Esophagus (tissue), 2 donors: ENCODE results near the gene ATP6V1B1. TPM values are rescaled to one million over a fixed set of nuclear protein-coding genes. Genes with fewer than 3 reads are reported as not detected.

Experiments used
- H3K27ac ChIP-seq, 2 donors: one replicate each; pipeline ENCODE4 v1.5.1; 2013; ENCODE audit warnings: low read depth in 2 of 2, mild to moderate bottlenecking in 2 of 2, inconsistent platforms in 1 of 2, low read length in 1 of 2, moderate library complexity in 1 of 2
- H3K27me3 ChIP-seq, 2 donors: one replicate each; pipeline ENCODE4 v1.6.1; 2013; ENCODE audit warnings: low read length in 2 of 2, control low read depth in 1 of 2, mild to moderate bottlenecking in 1 of 2; ENCODE audit not compliant: insufficient read depth in 2 of 2, control insufficient read depth in 1 of 2
- H3K36me3 ChIP-seq, 2 donors: one replicate each; pipeline ENCODE4 v1.6.1; 2013; ENCODE audit warnings: low read length in 1 of 2; ENCODE audit not compliant: control insufficient read depth in 2 of 2, insufficient read depth in 2 of 2
- H3K4me1 ChIP-seq, 2 donors: one replicate each; pipeline ENCODE4 v1.6.1; 2013; ENCODE audit warnings: low read length in 1 of 2; ENCODE audit not compliant: control insufficient read depth in 2 of 2, insufficient read depth in 2 of 2
- H3K4me3 ChIP-seq, 2 donors: one replicate each; pipeline ENCODE4 v1.5.1; 2013; ENCODE audit warnings: low read length in 2 of 2, mild to moderate bottlenecking in 2 of 2, low read depth in 1 of 2, moderate library complexity in 1 of 2
- H3K9me3 ChIP-seq, 2 donors: one replicate each; pipeline ENCODE4 v1.6.1; 2013; ENCODE audit warnings: mild to moderate bottlenecking in 2 of 2, low read depth in 1 of 2, low read length in 1 of 2, moderate library complexity in 1 of 2; ENCODE audit not compliant: control insufficient read depth in 2 of 2, insufficient read depth in 1 of 2
- WGBS, 2 donors: extraction: QIAGEN DNeasy Blood & Tissue Kit; methylation state at CpG; one replicate each; pipeline ENCODE4 v1.1.7; 2013; 5-methylcytosine and 5-hydroxymethylcytosine counted together
- polyA plus RNA-seq, 2 donors: library from polyadenylated mRNA; stranded (reverse); fragments of 200-250 nt; gene quantifications; one replicate each; pipeline ENCODE4 v1.2.3, GENCODE V29; 2013
- donor health status: healthy with polysubstance abuse.
- donor health status: Bipolar disorder and iron deficiency.

ATP6V1B1 gene
- polyA plus RNA-seq, 2 donors = 0.13 to 0.88 TPM

DNA sequence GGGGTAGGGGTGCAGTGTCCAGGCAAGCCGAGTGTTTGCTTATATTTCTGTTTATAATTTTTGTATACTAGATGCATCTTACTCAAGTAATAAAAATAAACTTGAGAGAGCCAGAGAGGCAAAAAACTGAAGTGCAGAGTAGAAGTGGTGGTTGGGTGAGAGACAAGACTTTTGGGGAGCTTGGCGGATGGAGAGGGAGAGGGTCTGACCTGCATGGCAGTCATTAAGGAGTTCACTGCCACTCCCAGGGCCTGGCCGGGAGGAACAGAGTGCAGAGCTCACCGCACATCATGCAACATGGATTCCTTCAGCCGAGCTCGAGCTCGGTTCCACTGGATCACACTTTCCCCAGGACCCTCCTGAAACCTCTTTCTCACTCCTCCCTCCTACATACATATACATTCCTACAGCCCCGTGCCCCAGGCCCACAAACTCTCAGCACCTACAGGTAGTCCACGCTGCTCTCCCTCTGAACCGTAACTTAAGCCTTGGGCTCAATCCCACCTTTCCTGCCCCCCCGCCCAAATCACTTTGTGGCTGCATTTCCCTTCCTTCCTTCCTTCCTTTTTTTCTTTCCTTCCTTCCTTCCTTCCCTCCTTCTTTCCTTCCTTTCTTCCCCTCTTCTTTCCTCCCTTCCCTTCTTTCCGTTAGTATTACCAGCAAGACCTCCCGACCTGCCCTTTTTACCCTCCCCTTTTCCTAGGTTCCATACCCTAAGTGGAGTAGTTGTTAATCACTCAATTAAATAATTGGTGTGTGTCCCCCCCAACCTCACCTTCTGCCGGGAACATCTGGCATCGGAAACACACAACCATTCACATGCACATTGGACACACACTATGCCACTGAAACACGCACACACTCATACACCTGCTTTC is 37.1 kb upstream of the ATP6V1B1 start:
- Histone ChIP-seq H3K36me3 (no peaks in the 10 kb centered on the region), H3K4me1 (peaks cover 16 to 18% of the 10 kb centered on the region in 2 donors), H3K4me3 (no peak overlapping the region), H3K9me3 (no peaks in the 10 kb centered on the region), H3K27ac (no peak overlapping the region), H3K27me3 (peaks cover 9 to 20% of the 10 kb centered on the region in 2 donors)
- WGBS, 2 donors = 35 to 36% methylated on average over 16 of the region's 16 CpGs

DNA sequence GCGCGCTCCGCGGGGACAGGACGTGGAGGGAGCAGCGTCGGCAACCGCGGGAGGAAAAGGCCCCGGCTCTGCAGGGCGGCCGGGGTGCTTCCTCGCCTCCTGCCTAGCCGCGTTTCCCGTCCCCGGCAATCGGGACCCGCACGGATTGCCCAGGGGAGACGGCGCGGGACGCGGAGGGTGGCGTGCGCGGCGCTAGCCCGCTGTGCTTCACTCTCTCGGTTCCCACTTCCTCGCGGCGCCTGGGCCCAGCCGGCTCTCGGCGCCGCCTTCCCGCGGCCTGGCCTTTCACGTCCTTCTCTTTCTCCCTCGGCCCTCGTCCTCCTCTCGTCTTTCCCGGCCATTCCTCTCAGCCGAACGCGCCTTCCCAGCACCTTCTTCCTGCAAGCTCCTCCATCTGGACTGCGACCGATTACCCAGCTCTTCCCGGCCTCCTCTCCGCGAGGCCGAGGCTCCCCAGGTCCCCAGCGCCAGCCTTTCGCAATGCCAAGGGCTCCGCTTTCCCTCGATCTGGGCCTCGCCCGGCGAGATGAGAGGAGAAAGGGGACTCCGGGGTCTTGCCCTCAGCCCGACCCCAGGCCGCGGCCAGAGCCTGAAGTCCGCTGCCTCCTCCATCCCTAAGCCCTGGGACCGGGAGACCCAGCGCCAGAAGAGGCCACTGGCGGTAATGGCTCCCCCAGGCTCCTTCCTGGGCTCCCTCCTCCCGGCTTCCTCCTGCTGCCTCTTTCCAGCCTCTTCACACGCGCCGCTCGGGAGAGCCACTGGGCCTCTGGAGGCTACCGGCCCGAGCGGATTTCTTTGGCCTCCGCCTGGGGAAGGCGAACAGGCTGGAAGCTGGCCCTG is 34.3 kb upstream of the ATP6V1B1 start:
- H3K9me3 ChIP-seq = no peaks in the 10 kb centered on the region
- 12 to 14% methylated on average over 67 to 79 of the region's 79 CpGs for WGBS, 2 donors
- no peaks in the 10 kb centered on the region for H3K36me3 ChIP-seq
- peak overlapping the region; percentile 53 to 60 for H3K4me3 ChIP-seq
- H3K27ac ChIP-seq = no peak overlapping the region
- H3K27me3 ChIP-seq = peaks cover 8 to 25% of the 10 kb centered on the region in 2 donors
- H3K4me1 ChIP-seq = peaks cover 16 to 18% of the 10 kb centered on the region in 2 donors

DNA sequence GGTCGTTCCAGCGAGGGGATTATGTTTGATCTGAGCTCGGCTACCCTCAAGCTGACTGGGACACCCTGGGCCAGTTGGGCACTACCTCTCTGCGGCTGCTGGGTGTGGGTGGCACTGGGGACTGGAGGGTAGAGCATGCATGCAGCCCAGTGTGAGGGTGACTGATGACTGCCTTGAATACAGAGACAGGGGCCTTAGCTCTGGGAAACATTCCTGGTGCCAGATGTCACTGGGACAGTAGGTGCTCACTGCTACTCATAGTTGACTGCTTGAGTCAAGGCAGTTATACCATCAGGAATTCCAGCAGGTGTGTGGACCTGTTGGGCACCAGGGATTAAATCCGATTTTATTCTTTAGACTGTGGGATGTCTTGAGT is 33.6 kb upstream of the ATP6V1B1 start:
- 58 to 74% methylated on average over 5 of the region's 5 CpGs for WGBS, 2 donors
- no peak overlapping the region for H3K27ac ChIP-seq
- H3K4me1 ChIP-seq = peaks cover 16 to 18% of the 10 kb centered on the region in 2 donors
- no peaks in the 10 kb centered on the region for H3K9me3 ChIP-seq
- peaks cover 5 to 22% of the 10 kb centered on the region in 2 donors for H3K27me3 ChIP-seq
- no peaks in the 10 kb centered on the region for H3K36me3 ChIP-seq
- H3K4me3 ChIP-seq = no peak overlapping the region

DNA sequence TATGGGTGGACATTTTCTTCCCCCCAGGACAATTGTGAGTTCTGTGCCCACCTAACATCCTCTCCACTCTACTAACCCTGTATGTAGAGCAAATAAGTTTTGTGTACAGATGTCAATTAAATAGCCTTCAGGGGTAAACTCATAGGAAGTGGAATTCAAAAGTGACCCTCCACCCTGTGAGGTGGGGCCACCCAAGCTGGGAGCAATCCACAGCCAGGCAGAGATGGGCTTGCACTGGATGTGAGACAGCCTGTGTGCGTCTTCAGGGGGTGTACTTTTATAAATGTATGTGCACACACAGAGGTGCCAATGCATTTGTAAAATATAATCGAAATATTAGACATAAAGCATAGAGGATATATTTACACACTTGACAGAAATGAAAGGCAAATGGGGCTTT is 33.1 kb upstream of the ATP6V1B1 start:
- Histone ChIP-seq H3K27me3 (peaks cover 4 to 27% of the 10 kb centered on the region in 2 donors), H3K9me3 (no peaks in the 10 kb centered on the region), H3K27ac (no peak overlapping the region), H3K4me3 (no peak overlapping the region), H3K36me3 (no peaks in the 10 kb centered on the region), H3K4me1 (peaks cover 16 to 18% of the 10 kb centered on the region in 2 donors)
- WGBS, 2 donors = 93 to 95% methylated on average over 2 of the region's 2 CpGs

DNA sequence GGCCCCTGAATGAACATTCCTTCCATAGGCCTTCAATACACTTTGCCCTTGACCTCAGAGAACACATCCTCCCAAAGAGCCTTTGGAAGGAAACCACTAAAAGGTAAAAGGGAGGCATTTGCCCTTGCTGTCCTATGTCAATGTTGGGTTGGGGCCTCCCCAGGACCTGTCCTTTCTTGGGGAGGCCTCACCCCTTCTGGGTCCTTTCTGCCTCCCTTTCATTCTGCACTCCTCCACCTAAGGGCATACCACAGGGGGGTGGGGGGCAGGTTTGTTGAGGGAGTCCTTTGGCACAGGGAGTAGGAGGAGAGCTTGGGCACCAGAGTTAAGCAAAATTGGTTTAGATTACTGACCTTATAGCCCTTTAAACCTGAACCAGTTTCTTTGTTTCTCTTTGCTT is 32.5 kb upstream of the ATP6V1B1 start:
- Histone ChIP-seq H3K4me3 (no peak overlapping the region), H3K36me3 (no peaks in the 10 kb centered on the region), H3K27me3 (peaks cover 0 to 23% of the 10 kb centered on the region in 2 donors), H3K9me3 (no peaks in the 10 kb centered on the region), H3K27ac (no peak overlapping the region), H3K4me1 (peaks cover 16 to 18% of the 10 kb centered on the region in 2 donors)

DNA sequence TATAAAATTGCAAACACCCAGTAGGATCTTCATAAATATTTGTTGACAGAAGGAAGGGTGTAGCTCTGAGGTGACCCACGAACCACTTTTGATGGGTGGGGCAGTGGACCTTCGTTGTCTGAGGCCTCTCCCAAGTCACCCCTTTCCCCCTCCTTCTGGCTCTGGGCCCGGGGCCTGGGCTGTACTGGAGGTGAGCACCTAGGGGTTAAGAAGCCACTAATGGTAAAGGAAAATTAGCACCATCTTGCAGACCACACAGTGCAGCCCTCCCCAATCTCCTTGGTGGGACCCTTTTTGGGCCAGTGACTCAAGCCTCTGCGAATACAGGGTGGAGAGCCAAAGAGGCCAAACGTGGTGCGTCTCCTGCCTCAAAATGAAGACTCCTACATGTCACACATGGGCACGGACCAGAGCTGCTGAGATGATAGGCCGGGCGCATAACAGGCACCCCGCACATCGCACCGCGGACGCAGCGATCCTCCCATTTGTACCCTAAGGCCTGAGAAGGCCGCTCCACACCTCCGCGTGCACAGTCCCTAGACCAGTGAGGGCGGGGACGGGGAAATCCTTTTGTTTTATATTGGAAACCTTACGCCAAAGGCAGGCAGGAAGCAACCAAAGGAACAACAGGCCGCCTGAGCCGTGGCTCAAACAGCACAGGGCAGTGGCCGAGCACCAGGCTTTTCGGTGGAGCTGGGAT is 31.9 kb upstream of the ATP6V1B1 start:
- no peak overlapping the region for H3K4me3 ChIP-seq
- H3K27ac ChIP-seq = no peak overlapping the region
- H3K4me1 ChIP-seq = peaks cover 16 to 18% of the 10 kb centered on the region in 2 donors
- 68 to 75% methylated on average over 25 of the region's 25 CpGs for WGBS, 2 donors
- peaks cover 0 to 22% of the 10 kb centered on the region in 2 donors for H3K27me3 ChIP-seq
- no peaks in the 10 kb centered on the region for H3K9me3 ChIP-seq
- H3K36me3 ChIP-seq = no peaks in the 10 kb centered on the region

DNA sequence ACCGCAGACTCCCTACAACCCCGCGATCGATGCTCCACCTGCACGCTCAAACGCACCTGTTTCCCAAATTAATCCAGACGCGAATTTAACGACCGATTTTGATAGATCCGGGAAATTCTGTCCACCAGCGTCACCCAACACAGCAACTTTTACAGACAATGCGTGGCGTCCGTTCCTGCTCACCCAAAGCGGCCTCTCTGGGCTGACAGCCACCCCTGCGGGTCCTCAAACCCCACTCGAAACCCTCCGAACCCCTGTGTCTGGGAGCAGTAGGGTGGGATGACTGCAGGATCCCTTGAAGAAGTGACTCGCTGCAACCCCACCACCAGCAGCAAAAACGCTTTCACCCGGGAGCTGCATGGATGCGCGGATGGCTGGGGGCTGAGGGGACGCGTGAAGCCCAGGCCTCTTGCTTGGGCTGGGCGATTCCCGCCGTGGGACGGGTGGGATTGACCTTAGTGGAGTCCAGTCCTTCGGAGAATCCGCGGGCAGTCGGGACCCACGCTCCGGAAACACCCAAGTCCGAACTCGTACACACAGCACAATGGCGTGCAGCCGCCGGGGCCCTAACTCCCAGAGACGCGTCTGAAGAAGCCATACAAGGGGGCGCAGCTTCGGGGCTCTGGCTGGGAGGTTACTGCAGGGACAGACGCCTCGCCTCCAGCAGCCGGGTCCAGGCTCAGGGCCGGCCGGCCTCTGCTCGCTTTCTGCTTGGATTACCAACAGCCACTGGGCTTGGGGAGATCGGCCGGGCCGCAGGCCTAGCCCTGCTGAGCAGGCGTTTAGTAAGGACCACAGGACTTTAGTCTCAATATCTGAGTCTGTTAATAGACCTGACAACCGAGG is 31.1 kb upstream of the ATP6V1B1 start:
- Histone ChIP-seq H3K27ac (no peak overlapping the region), H3K4me3 (no peak overlapping the region), H3K36me3 (no peaks in the 10 kb centered on the region), H3K27me3 (peaks cover 0 to 21% of the 10 kb centered on the region in 2 donors), H3K9me3 (no peaks in the 10 kb centered on the region), H3K4me1 (peaks cover 12 to 15% of the 10 kb centered on the region in 2 donors)
- 46 to 55% methylated on average over 53 to 56 of the region's 56 CpGs for WGBS, 2 donors

DNA sequence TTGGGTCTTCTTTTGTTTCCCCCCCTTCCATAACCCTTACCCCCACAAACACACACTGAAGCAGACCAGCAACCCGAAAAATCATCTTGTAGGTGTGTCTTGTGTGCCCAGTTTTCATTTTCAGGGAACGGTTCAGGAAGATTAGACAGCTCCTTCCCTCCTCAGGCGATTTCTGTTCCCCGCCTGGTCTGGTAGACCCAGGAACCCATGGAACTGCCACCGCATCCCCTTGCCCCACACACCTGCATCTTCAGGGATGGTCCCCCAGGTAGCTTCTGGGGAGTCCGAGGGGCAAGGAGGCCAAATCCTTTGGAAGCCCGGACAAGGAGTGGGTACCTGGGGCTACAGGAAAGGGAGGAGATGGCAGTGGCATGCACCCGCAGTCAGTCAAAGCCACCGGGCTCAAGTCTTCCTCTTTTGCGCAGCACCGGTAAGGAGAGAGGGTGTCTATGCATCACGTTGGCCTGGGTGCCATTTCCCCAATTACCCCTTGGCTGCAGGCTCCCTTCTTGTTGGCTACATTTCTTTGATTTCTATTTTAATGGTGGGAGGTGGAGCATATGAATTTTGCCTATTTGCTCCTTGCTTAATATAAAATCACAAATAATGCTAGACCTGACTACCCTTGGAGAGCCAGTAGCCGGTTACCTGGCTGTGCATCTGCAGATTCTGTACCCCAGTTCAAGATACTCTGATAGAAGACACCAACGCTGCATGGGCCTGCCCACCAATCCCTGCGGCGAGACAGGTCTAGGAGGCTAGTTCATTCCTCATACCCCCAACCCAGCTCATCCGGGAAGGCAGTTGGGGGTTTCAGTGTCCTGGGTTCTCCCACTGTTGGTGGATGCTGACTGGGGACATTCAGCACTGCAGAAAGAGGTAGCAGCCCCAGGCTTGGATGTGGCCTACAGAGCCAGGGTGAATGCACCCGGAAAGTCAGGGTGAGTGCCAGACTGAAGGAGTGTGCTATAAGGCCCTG is 30.0 kb upstream of the ATP6V1B1 start:
- 65 to 73% methylated on average over 18 of the region's 18 CpGs for WGBS, 2 donors
- Histone ChIP-seq H3K9me3 (no peaks in the 10 kb centered on the region), H3K4me1 (peaks cover 6% of the 10 kb centered on the region in 2 donors), H3K36me3 (no peaks in the 10 kb centered on the region), H3K27me3 (peaks cover 0 to 18% of the 10 kb centered on the region in 2 donors), H3K4me3 (no peak overlapping the region), H3K27ac (no peak overlapping the region)
